Measurements from ENCODE around the gene KCTD12.
"Not testable (repeated sequence)": the region's sequence is repeated elsewhere in the genome, so short reads cannot be mapped to it uniquely, and the experiment has no call there.

DNA sequence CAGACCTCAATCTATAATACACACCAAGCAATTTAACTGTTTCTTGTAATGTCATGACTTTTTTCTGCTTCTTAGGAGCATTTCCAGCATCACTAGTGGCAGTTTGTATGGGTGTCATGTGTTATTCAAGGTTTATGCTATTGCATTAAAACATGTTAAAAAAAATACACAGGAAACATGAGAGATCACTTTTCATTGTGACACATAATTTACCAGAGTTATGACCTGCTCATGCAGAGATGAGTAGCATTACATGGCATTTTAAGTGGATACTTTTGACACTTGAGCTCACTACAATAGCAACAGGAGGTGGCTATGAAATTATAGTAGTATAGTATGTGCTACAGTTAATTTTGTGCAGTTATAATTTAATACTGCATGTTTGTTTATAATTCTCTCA is 11.0 kb upstream of the KCTD12 start:
- TF ChIP-seq, protein P1, sequence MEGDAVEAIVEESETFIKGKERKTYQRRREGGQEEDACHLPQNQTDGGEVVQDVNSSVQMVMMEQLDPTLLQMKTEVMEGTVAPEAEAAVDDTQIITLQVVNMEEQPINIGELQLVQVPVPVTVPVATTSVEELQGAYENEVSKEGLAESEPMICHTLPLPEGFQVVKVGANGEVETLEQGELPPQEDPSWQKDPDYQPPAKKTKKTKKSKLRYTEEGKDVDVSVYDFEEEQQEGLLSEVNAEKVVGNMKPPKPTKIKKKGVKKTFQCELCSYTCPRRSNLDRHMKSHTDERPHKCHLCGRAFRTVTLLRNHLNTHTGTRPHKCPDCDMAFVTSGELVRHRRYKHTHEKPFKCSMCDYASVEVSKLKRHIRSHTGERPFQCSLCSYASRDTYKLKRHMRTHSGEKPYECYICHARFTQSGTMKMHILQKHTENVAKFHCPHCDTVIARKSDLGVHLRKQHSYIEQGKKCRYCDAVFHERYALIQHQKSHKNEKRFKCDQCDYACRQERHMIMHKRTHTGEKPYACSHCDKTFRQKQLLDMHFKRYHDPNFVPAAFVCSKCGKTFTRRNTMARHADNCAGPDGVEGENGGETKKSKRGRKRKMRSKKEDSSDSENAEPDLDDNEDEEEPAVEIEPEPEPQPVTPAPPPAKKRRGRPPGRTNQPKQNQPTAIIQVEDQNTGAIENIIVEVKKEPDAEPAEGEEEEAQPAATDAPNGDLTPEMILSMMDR (conservative IDR thresholded peaks at IDR 0.05; ENCODE audit: low read length) = not testable (repeated sequence)
- not testable (repeated sequence) for TF ChIP-seq EZH2phosphoT487 (IDR thresholded peaks at IDR 0.05; ENCODE audit: borderline replicate concordance, low read depth, low read length)
